Ishikawa (cell line): ENCODE measurements around the gene C11orf21.

Experiments
- CEBPB ChIP-seq: IDR thresholded peaks from 2 replicates; pipeline ENCODE4 v1.6.1; 2012
- CREB1 ChIP-seq: IDR thresholded peaks from 2 replicates; pipeline ENCODE4 v1.6.1; 2012; ENCODE audit warnings: low read depth
- EP300 ChIP-seq: IDR thresholded peaks from 2 replicates; pipeline ENCODE4 v1.6.1; 2012; ENCODE audit warnings: borderline replicate concordance
- MAX ChIP-seq: IDR thresholded peaks from 2 replicates; pipeline ENCODE4 v1.6.1; 2012
- NFIC ChIP-seq: IDR thresholded peaks from 2 replicates; pipeline ENCODE4 v1.6.1; 2012
- TAF1 ChIP-seq: IDR thresholded peaks from 2 replicates; pipeline ENCODE4 v1.6.1; 2012; ENCODE audit warnings: low read depth, mild to moderate bottlenecking
- TCF12 ChIP-seq: IDR thresholded peaks from 2 replicates; pipeline ENCODE4 v1.6.1; 2012; ENCODE audit warnings: low read depth
- TEAD4 ChIP-seq: IDR thresholded peaks from 2 replicates; pipeline ENCODE4 v1.6.1; 2012
- YY1 ChIP-seq: IDR thresholded peaks from 2 replicates; pipeline ENCODE4 v1.6.1; 2012; ENCODE audit warnings: low read depth
- TF ChIP-seq, protein P1 (sequence below): IDR thresholded peaks from 2 replicates; pipeline ENCODE4 v1.6.1; 2012; ENCODE audit warnings: low read depth, mild to moderate bottlenecking

GRCh38 chr11:2295971-2296912 is 5.5 kb downstream of the C11orf21 start:
- TF ChIP-seq TCF12 = no peak
- TF ChIP-seq CREB1 = no peak
- TF ChIP-seq TAF1 = no peak
- TF ChIP-seq TEAD4 = no peak
- TF ChIP-seq MAX = no peak
- TF ChIP-seq NFIC = no peak
- no peak for TF ChIP-seq YY1
- TF ChIP-seq, protein P1, sequence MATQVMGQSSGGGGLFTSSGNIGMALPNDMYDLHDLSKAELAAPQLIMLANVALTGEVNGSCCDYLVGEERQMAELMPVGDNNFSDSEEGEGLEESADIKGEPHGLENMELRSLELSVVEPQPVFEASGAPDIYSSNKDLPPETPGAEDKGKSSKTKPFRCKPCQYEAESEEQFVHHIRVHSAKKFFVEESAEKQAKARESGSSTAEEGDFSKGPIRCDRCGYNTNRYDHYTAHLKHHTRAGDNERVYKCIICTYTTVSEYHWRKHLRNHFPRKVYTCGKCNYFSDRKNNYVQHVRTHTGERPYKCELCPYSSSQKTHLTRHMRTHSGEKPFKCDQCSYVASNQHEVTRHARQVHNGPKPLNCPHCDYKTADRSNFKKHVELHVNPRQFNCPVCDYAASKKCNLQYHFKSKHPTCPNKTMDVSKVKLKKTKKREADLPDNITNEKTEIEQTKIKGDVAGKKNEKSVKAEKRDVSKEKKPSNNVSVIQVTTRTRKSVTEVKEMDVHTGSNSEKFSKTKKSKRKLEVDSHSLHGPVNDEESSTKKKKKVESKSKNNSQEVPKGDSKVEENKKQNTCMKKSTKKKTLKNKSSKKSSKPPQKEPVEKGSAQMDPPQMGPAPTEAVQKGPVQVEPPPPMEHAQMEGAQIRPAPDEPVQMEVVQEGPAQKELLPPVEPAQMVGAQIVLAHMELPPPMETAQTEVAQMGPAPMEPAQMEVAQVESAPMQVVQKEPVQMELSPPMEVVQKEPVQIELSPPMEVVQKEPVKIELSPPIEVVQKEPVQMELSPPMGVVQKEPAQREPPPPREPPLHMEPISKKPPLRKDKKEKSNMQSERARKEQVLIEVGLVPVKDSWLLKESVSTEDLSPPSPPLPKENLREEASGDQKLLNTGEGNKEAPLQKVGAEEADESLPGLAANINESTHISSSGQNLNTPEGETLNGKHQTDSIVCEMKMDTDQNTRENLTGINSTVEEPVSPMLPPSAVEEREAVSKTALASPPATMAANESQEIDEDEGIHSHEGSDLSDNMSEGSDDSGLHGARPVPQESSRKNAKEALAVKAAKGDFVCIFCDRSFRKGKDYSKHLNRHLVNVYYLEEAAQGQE = no peak
- no peak for TF ChIP-seq CEBPB
- no peak for TF ChIP-seq EP300
